Kidney (tissue), 14 donors: ENCODE data around the gene PAN3. TPM values are rescaled to one million over a fixed set of nuclear protein-coding genes. Genes with fewer than 3 reads are reported as not detected.

Experiments used
- DNase-seq, 5 donors: peaks; one replicate each; pipeline ENCODE4 v3.0.0-alpha.2; 2013 to 2020
- FAIRE-seq: peaks from 2 replicates; lab custom pipeline; 2012; peaks lifted over from hg19 to GRCh38; lab: Jason Lieb, UNC
- H3K27ac ChIP-seq, 2 donors: one replicate each; pipeline ENCODE4 v1.7.0; 2013; ENCODE audit warnings: low read depth in 2 of 2, low read length in 2 of 2, inconsistent platforms in 1 of 2
- H3K27me3 ChIP-seq: one replicate; pipeline ENCODE4 v1.7.1; 2013; ENCODE audit warnings: low read length, inconsistent platforms; ENCODE audit not compliant: control insufficient read depth, insufficient read depth
- H3K36me3 ChIP-seq, 3 donors: one replicate each; pipeline versions ENCODE4 v1.7.0 to v1.7.1; 2013; ENCODE audit warnings: low read length in 3 of 3, control low read depth in 1 of 3, inconsistent platforms in 1 of 3; ENCODE audit not compliant: insufficient read depth in 3 of 3, control insufficient read depth in 2 of 3
- H3K4me1 ChIP-seq, 3 donors: one replicate each; pipeline versions ENCODE4 v1.7.0 to v1.7.1; 2013; ENCODE audit warnings: low read length in 3 of 3, inconsistent platforms in 1 of 3, low read depth in 1 of 3; ENCODE audit not compliant: control insufficient read depth in 2 of 3, insufficient read depth in 2 of 3
- H3K4me3 ChIP-seq, 3 donors: one replicate each; pipeline versions ENCODE4 v1.7.0 to v1.8.1; 2013; ENCODE audit warnings: low read length in 3 of 3, control low read depth in 1 of 3, inconsistent platforms in 1 of 3
- H3K9ac ChIP-seq, 3 donors: one replicate each; pipeline versions ENCODE4 v1.7.0 to v1.7.1; 2013; ENCODE audit warnings: low read length in 3 of 3, control low read depth in 1 of 3, inconsistent platforms in 1 of 3
- H3K9me3 ChIP-seq, 3 donors: one replicate each; pipeline versions ENCODE4 v1.7.0 to v1.7.1; 2013; ENCODE audit warnings: low read length in 3 of 3, control low read depth in 1 of 3, inconsistent platforms in 1 of 3; ENCODE audit not compliant: control insufficient read depth in 2 of 3, insufficient read depth in 1 of 3
- intact Hi-C: fragments of 100-400 bp; cut with DNase I; formaldehyde crosslinking; loops from one replicate; pipeline ENCODE4 v1.11.1; 2022
- polyA plus RNA-seq: library from polyadenylated mRNA; stranded (reverse); fragments of 350-450 nt; fragmentation: Illumina TruSeq; extraction: RNeasy Lipid Tissue Mini Kit (QIAGEN cat#74804); gene quantifications from one replicate; pipeline ENCODE4 v1.2.3, GENCODE V29; 2014; ENCODE audit warnings: low read depth, low replicate concordance; ENCODE audit not compliant: insufficient read depth
- total RNA-seq: library from RNA; stranded (reverse); fragmentation: NEBNext Ultra II Directional; extraction: Animal tissue kit (Norgen Biotek cat#: 25700); gene quantifications from one replicate; pipeline ENCODE4 v1.2.1, GENCODE V29; 2021
- TF ChIP-seq, protein P1 (sequence below): IDR thresholded peaks from 3 replicates; pipeline ENCODE4 v1.5.1; 2012; ENCODE audit warnings: mild to moderate bottlenecking, moderate library complexity, borderline replicate concordance; ENCODE audit not compliant: insufficient read depth; ENCODE audit errors: extremely low read depth
- donor health status: control.
- donor health status: control.
- donor health status: control.
- donor health status: control.
- donor health status: control.
- donor health status: DM: yes; HTN: yes; CAD: no.
- donor health status: Normal renal cell carcinoma (clear cell type).

The PAN3 gene
- total and polyA plus RNA-seq, 2 donors from 2014 or later, result 8.2 to 46.3 TPM

DNA sequence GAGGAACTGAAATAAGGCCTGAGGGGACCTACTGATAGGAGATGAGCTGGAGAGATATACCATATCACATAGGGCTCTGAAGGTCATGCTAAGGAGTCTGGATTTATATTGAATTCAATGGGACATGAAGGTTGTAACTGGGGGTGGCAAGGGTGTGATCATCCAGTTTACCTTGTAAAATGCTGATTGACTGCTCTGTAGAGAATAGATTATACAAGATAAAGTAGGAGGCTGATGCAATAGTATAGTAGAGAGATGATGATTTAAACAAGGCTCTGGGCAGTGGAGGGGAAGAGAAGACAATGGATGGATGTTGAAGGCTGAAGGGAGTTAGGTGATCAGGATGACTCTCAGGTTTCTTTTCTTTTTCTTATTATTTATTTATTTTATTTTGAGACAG, 18.0 kb upstream of the PAN3 start:
- TF ChIP-seq, protein P1, sequence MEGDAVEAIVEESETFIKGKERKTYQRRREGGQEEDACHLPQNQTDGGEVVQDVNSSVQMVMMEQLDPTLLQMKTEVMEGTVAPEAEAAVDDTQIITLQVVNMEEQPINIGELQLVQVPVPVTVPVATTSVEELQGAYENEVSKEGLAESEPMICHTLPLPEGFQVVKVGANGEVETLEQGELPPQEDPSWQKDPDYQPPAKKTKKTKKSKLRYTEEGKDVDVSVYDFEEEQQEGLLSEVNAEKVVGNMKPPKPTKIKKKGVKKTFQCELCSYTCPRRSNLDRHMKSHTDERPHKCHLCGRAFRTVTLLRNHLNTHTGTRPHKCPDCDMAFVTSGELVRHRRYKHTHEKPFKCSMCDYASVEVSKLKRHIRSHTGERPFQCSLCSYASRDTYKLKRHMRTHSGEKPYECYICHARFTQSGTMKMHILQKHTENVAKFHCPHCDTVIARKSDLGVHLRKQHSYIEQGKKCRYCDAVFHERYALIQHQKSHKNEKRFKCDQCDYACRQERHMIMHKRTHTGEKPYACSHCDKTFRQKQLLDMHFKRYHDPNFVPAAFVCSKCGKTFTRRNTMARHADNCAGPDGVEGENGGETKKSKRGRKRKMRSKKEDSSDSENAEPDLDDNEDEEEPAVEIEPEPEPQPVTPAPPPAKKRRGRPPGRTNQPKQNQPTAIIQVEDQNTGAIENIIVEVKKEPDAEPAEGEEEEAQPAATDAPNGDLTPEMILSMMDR, result no peak
- FAIRE-seq, result no peak
- Histone ChIP-seq H3K4me1 (no peaks in the 10 kb centered on the region), H3K4me3 (no peak overlapping the region), H3K9ac (no peak overlapping the region), H3K27me3 (no peaks in the 10 kb centered on the region), H3K36me3 (no peaks in the 10 kb centered on the region), H3K27ac (no peak overlapping the region), H3K9me3 (no peaks in the 10 kb centered on the region)
- DNase-seq, result no peak
- intact Hi-C loops, result no loop called here

DNA sequence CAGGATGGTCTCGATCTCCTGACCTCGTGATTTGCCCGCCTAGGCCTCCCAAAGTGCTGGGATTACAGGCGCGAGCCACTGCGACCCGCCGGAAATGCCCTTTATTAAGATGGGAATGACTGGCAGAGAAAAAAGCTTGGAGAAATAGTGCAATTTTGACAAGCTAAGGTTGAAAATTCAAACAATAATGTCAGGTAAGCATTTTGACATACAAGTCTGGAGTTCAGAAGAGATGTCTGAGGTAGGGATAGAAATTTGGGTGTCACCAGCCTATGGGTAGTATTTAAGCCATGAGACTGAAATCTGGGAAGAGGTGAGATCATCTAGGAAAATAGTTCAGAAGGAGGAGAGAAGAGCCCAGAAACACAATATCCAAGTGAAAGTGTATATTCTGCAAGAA, 17.1 kb upstream of the PAN3 start:
- H3K36me3 ChIP-seq, result no peaks in the 10 kb centered on the region
- no peak for FAIRE-seq
- intact Hi-C loops, result no loop called here

DNA sequence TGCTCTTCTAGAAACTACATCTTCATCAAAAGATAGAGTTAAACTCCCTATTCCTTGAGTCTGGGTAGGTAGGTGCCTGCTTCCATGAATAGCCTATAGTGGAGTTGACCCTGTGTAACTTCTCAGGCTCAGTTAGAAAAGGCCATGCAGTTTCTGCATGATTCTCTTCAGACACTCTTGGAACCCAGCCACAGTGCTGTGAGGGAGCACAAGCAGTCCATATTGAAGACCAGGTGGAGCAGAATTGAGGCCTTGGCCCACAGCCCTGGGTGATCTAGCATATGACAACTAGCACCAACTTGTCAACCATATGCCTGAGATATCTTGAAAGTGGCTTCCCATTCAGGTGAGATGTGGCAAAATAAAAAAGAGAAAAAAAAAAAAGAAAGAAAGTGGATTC, 10.3 kb upstream of the PAN3 start:
- H3K4me3 ChIP-seq, result no peak overlapping the region
- H3K9ac ChIP-seq, result no peak overlapping the region
- no peak for DNase-seq
- no peak for FAIRE-seq
- H3K27me3 ChIP-seq, result no peaks in the 10 kb centered on the region
- intact Hi-C loops, result no loop called here
- no peak overlapping the region for H3K27ac ChIP-seq
- no peaks in the 10 kb centered on the region for H3K4me1 ChIP-seq
- H3K36me3 ChIP-seq, result no peaks in the 10 kb centered on the region
- H3K9me3 ChIP-seq, result no peaks in the 10 kb centered on the region
- TF ChIP-seq, protein P1, result no peak

More for the DNA sequence above, 17.1 kb upstream of the PAN3 start:
- TF ChIP-seq, protein P1, result no peak
- Histone ChIP-seq H3K4me3 (no peak overlapping the region), H3K9me3 (no peaks in the 10 kb centered on the region), H3K27me3 (no peaks in the 10 kb centered on the region), H3K4me1 (no peaks in the 10 kb centered on the region), H3K9ac (no peak overlapping the region), H3K27ac (no peak overlapping the region)
- no peak for DNase-seq

DNA sequence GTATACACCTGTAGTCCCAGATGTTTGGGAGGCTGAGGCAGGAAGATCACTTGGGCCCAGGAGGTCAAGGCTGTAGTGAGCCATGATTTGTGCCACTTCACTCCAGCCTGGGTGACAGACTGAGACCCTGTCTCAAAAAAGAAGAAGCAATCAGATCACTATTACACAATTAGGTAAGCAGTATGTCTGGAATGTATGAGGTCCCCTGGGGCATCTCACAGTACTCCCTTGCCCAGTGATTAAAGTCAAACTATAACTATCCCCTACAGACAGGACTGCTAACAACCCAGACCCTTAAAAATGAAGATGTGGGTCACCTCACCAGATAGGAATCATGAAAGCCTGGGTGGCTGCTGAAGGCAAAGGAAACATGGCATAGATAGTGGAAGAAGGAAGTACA, 9.4 kb upstream of the PAN3 start:
- intact Hi-C loops, result no loop called here
- TF ChIP-seq, protein P1, result no peak
- H3K27ac ChIP-seq, result no peak overlapping the region
- no peaks in the 10 kb centered on the region for H3K36me3 ChIP-seq
- no peak for DNase-seq
- no peak overlapping the region for H3K9ac ChIP-seq
- H3K4me1 ChIP-seq, result no peaks in the 10 kb centered on the region
- FAIRE-seq, result no peak
- no peaks in the 10 kb centered on the region for H3K9me3 ChIP-seq
- no peaks in the 10 kb centered on the region for H3K27me3 ChIP-seq
- no peak overlapping the region for H3K4me3 ChIP-seq
